SK-N-SH (cell line): ENCODE data around the gene GPR155. TPM values are rescaled to one million over a fixed set of nuclear protein-coding genes. Genes with fewer than 3 reads are reported as not detected.

Experiments used
- CTCF ChIA-PET: fragments of 300-600, 350-600 bp; formaldehyde crosslinking; extraction: SDS; loops from one replicate; lab custom pipeline; 2021; lab: Yijun Ruan, JAX
- POLR2A ChIA-PET: fragments of 350-600 bp; sonication (Branson Sonifier 250); formaldehyde crosslinking; extraction: SDS; loops from one replicate; lab custom pipeline; 2020; ENCODE audit warnings: antibody characterized with exemption, inconsistent platforms; lab: Yijun Ruan, JAX
- DNase-seq: peaks from one replicate; pipeline ENCODE4 v3.0.0; 2012
- H2AFZ ChIP-seq: fragments of 200-600 bp; sonication (generic); 2 replicates; pipeline ENCODE4 v1.8.1; 2016; ENCODE audit warnings: antibody characterized with exemption, mild to moderate bottlenecking, low read depth
- H3F3A ChIP-seq: fragments of 200-600 bp; sonication (generic); replicated peaks from 2 replicates; pipeline ENCODE3; 2016; ENCODE audit warnings: antibody characterized with exemption, mild to moderate bottlenecking; ENCODE audit not compliant: insufficient read depth
- H3K27ac ChIP-seq, 2 experiments: fragments of 200-500 bp in 1 of 2; fragments of 200-600 bp in 1 of 2; sonication (Bioruptor generic) in 1 of 2; sonication (generic), shearing (Covaris generic) in 1 of 2; 2 replicates each; pipeline versions ENCODE4 v1.5.1 to v1.6.1; 2014 to 2016; ENCODE audit warnings: low read depth in 2 of 2, inconsistent platforms in 1 of 2, low read length in 1 of 2, mild to moderate bottlenecking in 1 of 2, mixed read lengths in 1 of 2
- H3K27me3 ChIP-seq: fragments of 200-600 bp; sonication (generic), shearing (Covaris generic); 2 replicates; pipeline ENCODE4 v1.6.1; 2016; ENCODE audit warnings: mixed run types; ENCODE audit not compliant: insufficient read depth
- H3K36me3 ChIP-seq, 2 experiments: fragments of 200-500 bp in 1 of 2; fragments of 200-600 bp in 1 of 2; sonication (Bioruptor generic) in 1 of 2; sonication (generic) in 1 of 2; replicated peaks in 1 of 2; 2 replicates each; pipeline versions ENCODE3 to v1.5.1; 2014 to 2016; ENCODE audit warnings: low read length in 1 of 2, mild to moderate bottlenecking in 1 of 2; ENCODE audit not compliant: insufficient read depth in 2 of 2, control insufficient read depth in 1 of 2
- H3K4me1 ChIP-seq, 2 experiments: fragments of 200-500 bp in 1 of 2; fragments of 200-600 bp in 1 of 2; sonication (Bioruptor generic) in 1 of 2; sonication (generic), shearing (Covaris generic) in 1 of 2; 2 replicates each; pipeline versions ENCODE4 v1.5.1 to v1.6.1; 2014 to 2016; ENCODE audit warnings: low read depth in 1 of 2, low read length in 1 of 2, mixed run types in 1 of 2; ENCODE audit not compliant: insufficient read depth in 2 of 2, control insufficient read depth in 1 of 2
- H3K4me2 ChIP-seq: fragments of 200-600 bp; sonication (generic), shearing (Covaris generic); 2 replicates; pipeline ENCODE4 v1.6.1; 2017; ENCODE audit warnings: mixed run types
- H3K4me3 ChIP-seq, 2 experiments: fragments of 200-500 bp in 1 of 2; fragments of 200-600 bp in 1 of 2; sonication (Bioruptor generic) in 1 of 2; sonication (generic), shearing (Covaris generic) in 1 of 2; 2 replicates each; pipeline versions ENCODE4 v1.5.1 to v1.8.1; 2014 to 2016; ENCODE audit warnings: low read depth in 2 of 2, inconsistent platforms in 1 of 2, low read length in 1 of 2, mild to moderate bottlenecking in 1 of 2, mixed read lengths in 1 of 2, moderate library complexity in 1 of 2
- H3K79me2 ChIP-seq: fragments of 200-600 bp; sonication (generic); 2 replicates; pipeline ENCODE4 v1.8.1; 2017; ENCODE audit warnings: mild to moderate bottlenecking; ENCODE audit not compliant: insufficient read depth
- H3K9ac ChIP-seq: fragments of 200-600 bp; sonication (generic); 2 replicates; pipeline ENCODE4 v1.6.1; 2017; ENCODE audit warnings: mixed run types
- H3K9me2 ChIP-seq: fragments of 200-600 bp; sonication (generic); 2 replicates; pipeline ENCODE4 v1.6.1; 2017; ENCODE audit warnings: mixed run types
- H3K9me3 ChIP-seq: fragments of 200-600 bp; sonication (generic); 2 replicates; pipeline ENCODE4 v1.6.1; 2017; ENCODE audit warnings: mixed run types, mild to moderate bottlenecking, moderate library complexity
- H4K20me1 ChIP-seq: fragments of 200-600 bp; sonication (generic); 2 replicates; pipeline ENCODE4 v1.6.1; 2017; ENCODE audit warnings: mild to moderate bottlenecking, mixed run types; ENCODE audit not compliant: insufficient read depth
- EZH2phosphoT487 ChIP-seq: fragments of 200-600 bp; sonication (generic); IDR thresholded peaks from 2 replicates; pipeline ENCODE4 v1.6.1; 2017; ENCODE audit warnings: low read depth, mixed run types, mild to moderate bottlenecking, antibody characterized with exemption, moderate library complexity, borderline replicate concordance
- FOXM1 ChIP-seq: IDR thresholded peaks from 2 replicates; pipeline ENCODE4 v1.4.0; 2012; ENCODE audit warnings: low read depth, mild to moderate bottlenecking
- GATA2 ChIP-seq: sonication (generic); formaldehyde crosslinking; IDR thresholded peaks from 2 replicates; pipeline ENCODE4 v1.5.0; 2020; ENCODE audit warnings: mild to moderate bottlenecking, missing genetic modification reagents
- MEF2A ChIP-seq: IDR thresholded peaks from 2 replicates; pipeline ENCODE4 v1.4.0; 2012; ENCODE audit warnings: low read depth, borderline replicate concordance
- MXI1 ChIP-seq: IDR thresholded peaks from 2 replicates; pipeline ENCODE4 v1.6.1; 2012; ENCODE audit warnings: mild to moderate bottlenecking, low read depth, low read length, improper control_type of control experiment
- REST ChIP-seq: IDR thresholded peaks from 2 replicates; pipeline ENCODE4 v1.6.1; 2012; ENCODE audit warnings: mild to moderate bottlenecking, low read depth, low read length, moderate library complexity
- SIN3A ChIP-seq: IDR thresholded peaks from 2 replicates; pipeline ENCODE4 v1.6.1; 2012; ENCODE audit warnings: low read depth, mild to moderate bottlenecking, low read length, moderate library complexity, borderline replicate concordance
- WGBS: methylation state at CpG from one replicate; pipeline ENCODE4 v1.1.6; 2017; ENCODE audit warnings: low lambda C conversion rate; 5-methylcytosine and 5-hydroxymethylcytosine counted together
- polyA plus RNA-seq, 3 experiments: library from polyadenylated mRNA; depleted of rRNA; stranded (reverse); fragments of >200 nt; gene quantifications; 2 replicates each; pipeline ENCODE4 v1.2.3, GENCODE V29; 2012
- TF ChIP-seq, protein P1 (sequence below): IDR thresholded peaks from 2 replicates; pipeline ENCODE4; 2012
- TF ChIP-seq, protein P2 (sequence below): IDR thresholded peaks from 2 replicates; pipeline ENCODE4 v1.4.0; 2012; ENCODE audit warnings: low read depth
- TF ChIP-seq, protein P3 (sequence below): IDR thresholded peaks from 2 replicates; pipeline ENCODE4 v1.4.0; 2012; ENCODE audit warnings: low read depth, borderline replicate concordance

GPR155 gene
- polyA plus RNA-seq, 1 of the 3 experiments (the other 2 are of a cell fraction), result 3.5 TPM

DNA sequence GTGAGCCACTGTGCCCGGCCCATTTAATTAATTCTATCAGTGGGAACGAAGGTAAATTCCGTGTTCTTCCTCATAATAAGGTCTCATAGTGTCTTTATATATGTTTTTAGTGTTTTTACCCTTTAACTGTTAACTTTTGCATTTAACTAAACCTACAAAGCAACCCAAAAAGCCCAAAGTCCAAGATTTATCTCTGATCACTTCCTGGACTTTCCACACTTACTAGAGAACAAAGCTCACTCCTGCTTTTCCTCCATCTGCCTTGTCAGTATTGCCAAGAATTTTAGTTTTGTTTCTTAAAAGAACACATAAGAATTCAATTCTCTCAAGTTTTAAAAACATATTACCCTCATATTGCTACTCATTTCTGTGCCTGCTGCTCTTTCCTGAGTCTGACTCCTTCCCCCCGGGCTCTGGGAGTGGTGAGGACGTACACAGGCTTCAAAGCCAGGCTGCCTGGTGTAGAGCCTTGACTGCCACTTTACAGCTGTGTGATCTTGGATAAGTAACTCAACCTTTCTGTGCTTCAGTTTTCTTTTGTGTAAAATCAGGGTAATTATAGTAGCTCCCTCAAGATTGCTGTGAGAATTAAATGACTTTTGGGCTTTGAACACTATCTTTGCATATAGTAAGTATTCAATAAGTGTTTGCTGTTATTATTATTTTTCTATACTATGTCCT lies 24.9 kb upstream of the GPR155 start:
- Histone ChIP-seq H3K27me3 (no peaks in the 10 kb centered on the region), H2AFZ (no peak overlapping the region), H3K79me2 (no peaks in the 10 kb centered on the region), H3K4me2 (no peak overlapping the region), H3F3A (no peaks in the 10 kb centered on the region), H3K9me3 (no peaks in the 10 kb centered on the region), H3K9me2 (no peaks in the 10 kb centered on the region), H3K36me3 (no peaks in the 10 kb centered on the region), H3K27ac (no peak overlapping the region), H3K4me3 (no peak overlapping the region), H3K4me1 (no peaks in the 10 kb centered on the region), H3K9ac (no peak overlapping the region), H4K20me1 (no peaks in the 10 kb centered on the region)
- 21% methylated on average over 5 of the region's 5 CpGs for WGBS
- TF ChIP-seq, protein P1, sequence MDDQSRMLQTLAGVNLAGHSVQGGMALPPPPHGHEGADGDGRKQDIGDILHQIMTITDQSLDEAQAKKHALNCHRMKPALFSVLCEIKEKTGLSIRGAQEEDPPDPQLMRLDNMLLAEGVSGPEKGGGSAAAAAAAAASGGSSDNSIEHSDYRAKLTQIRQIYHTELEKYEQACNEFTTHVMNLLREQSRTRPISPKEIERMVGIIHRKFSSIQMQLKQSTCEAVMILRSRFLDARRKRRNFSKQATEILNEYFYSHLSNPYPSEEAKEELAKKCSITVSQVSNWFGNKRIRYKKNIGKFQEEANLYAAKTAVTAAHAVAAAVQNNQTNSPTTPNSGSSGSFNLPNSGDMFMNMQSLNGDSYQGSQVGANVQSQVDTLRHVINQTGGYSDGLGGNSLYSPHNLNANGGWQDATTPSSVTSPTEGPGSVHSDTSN, result no peak
- TF ChIP-seq SIN3A (no peak), EZH2phosphoT487 (no peak), MXI1 (no peak), MEF2A (no peak), REST (no peak), FOXM1 (no peak), GATA2 (no peak)
- TF ChIP-seq, protein P2, sequence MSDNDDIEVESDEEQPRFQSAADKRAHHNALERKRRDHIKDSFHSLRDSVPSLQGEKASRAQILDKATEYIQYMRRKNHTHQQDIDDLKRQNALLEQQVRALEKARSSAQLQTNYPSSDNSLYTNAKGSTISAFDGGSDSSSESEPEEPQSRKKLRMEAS, result no peak
- TF ChIP-seq, protein P3, sequence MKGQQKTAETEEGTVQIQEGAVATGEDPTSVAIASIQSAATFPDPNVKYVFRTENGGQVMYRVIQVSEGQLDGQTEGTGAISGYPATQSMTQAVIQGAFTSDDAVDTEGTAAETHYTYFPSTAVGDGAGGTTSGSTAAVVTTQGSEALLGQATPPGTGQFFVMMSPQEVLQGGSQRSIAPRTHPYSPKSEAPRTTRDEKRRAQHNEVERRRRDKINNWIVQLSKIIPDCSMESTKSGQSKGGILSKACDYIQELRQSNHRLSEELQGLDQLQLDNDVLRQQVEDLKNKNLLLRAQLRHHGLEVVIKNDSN, result no peak
- ChIA-PET CTCF (interaction anchor here (1.0 kb wide), 1 partner anchor 49 kb away, joined by 3 read pairs; no protein-coding TSS in a partner anchor), POLR2A (no interaction called here)
- DNase-seq, result no peak
